Ascending aorta (tissue), 2 donors: Measurements from ENCODE around the gene ETV2. TPM values are rescaled to one million over a fixed set of nuclear protein-coding genes. Genes with fewer than 3 reads are reported as not detected.

ENCODE experiments used
- DNase-seq, 2 donors: peaks; one replicate each; pipeline ENCODE4 v3.0.0-alpha.2; 2019; ENCODE audit warnings: low spot score in 2 of 2
- H3K27ac ChIP-seq, 2 donors: fragments of 200-600 bp; sonication (generic); one replicate each; pipeline ENCODE4 v1.5.1; 2016 to 2017; ENCODE audit warnings: mild to moderate bottlenecking in 1 of 2
- H3K27me3 ChIP-seq: fragments of 200-600 bp; sonication (generic); one replicate; pipeline ENCODE4 v1.5.1; 2017
- H3K36me3 ChIP-seq, 2 donors: fragments of 200-600 bp; sonication (generic); one replicate each; pipeline ENCODE4 v1.5.1; 2016
- H3K4me1 ChIP-seq, 2 donors: fragments of 200-600 bp; sonication (generic); one replicate each; pipeline ENCODE4 v1.5.1; 2016 to 2017; ENCODE audit warnings: mild to moderate bottlenecking in 1 of 2
- H3K4me3 ChIP-seq, 2 donors: fragments of 200-600 bp; sonication (generic); one replicate each; pipeline ENCODE4 v1.5.1; 2016 to 2017; ENCODE audit warnings: mild to moderate bottlenecking in 1 of 2
- H3K9me3 ChIP-seq, 2 donors: fragments of 200-600 bp; sonication (generic); one replicate each; pipeline ENCODE4 v1.5.1; 2016
- intact Hi-C: fragments of 100-400 bp; cut with DNase I; formaldehyde crosslinking; loops from one replicate; pipeline ENCODE4 v1.15.1; 2023
- total RNA-seq: library from RNA; depleted of rRNA; stranded (reverse); fragments of >200 nt; gene quantifications from one replicate; pipeline ENCODE4 v1.1.0, GENCODE V29; 2016
- TF ChIP-seq, protein P1 (sequence below), 3 experiments: fragments of 200-600 bp in 2 of 3; fragments of 450-650 bp in 1 of 3; sonication (generic) in 2 of 3; IDR thresholded peaks; one replicate each; pipeline ENCODE4 v1.5.1; 2016 to 2019; ENCODE audit warnings: antibody characterized with exemption in 3 of 3, mild to moderate bottlenecking in 1 of 3, moderate library complexity in 1 of 3

The ETV2 gene
- total RNA-seq, 1 donor from 2014 or later = 4.8 TPM

GRCh38 chr19:35629332-35629633, 12.3 kb upstream of the ETV2 start:
- Histone ChIP-seq H3K27ac (peak overlapping the region; percentile 73 to 90), H3K4me1 (peaks cover 5 to 10% of the 10 kb centered on the region in 2 donors), H3K36me3 (peaks cover 35 to 38% of the 10 kb centered on the region in 2 donors), H3K9me3 (no peaks in the 10 kb centered on the region), H3K4me3 (peak overlapping the region; percentile 74 to 97), H3K27me3 (no peaks in the 10 kb centered on the region)
- TF ChIP-seq, protein P1, sequence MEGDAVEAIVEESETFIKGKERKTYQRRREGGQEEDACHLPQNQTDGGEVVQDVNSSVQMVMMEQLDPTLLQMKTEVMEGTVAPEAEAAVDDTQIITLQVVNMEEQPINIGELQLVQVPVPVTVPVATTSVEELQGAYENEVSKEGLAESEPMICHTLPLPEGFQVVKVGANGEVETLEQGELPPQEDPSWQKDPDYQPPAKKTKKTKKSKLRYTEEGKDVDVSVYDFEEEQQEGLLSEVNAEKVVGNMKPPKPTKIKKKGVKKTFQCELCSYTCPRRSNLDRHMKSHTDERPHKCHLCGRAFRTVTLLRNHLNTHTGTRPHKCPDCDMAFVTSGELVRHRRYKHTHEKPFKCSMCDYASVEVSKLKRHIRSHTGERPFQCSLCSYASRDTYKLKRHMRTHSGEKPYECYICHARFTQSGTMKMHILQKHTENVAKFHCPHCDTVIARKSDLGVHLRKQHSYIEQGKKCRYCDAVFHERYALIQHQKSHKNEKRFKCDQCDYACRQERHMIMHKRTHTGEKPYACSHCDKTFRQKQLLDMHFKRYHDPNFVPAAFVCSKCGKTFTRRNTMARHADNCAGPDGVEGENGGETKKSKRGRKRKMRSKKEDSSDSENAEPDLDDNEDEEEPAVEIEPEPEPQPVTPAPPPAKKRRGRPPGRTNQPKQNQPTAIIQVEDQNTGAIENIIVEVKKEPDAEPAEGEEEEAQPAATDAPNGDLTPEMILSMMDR (IDR thresholded peaks at IDR 0.05) = no peak
- no peak for DNase-seq
- intact Hi-C loops = loop anchor here (1.0 to 5.0 kb wide), 2 partner anchors 84 to 128 kb away; partner anchors contain the start of genes HSPB6, PROSER3 and TMEM147

- TF ChIP-seq, protein P1 (IDR thresholded peaks at IDR 0.05) = no peak
- peaks cover 74% of the 10 kb centered on the region in 2 donors for H3K36me3 ChIP-seq
- peaks cover 5 to 7% of the 10 kb centered on the region in 2 donors for H3K4me1 ChIP-seq
- no peak for DNase-seq
- no peaks in the 10 kb centered on the region for H3K27me3 ChIP-seq
- H3K27ac ChIP-seq = no peak overlapping the region
- intact Hi-C loops = no loop called here
- H3K4me3 ChIP-seq = no peak overlapping the region
- no peaks in the 10 kb centered on the region for H3K9me3 ChIP-seq
Observed at GRCh38 chr19:35633727-35634440, 7.7 kb upstream of the ETV2 start.

DNA sequence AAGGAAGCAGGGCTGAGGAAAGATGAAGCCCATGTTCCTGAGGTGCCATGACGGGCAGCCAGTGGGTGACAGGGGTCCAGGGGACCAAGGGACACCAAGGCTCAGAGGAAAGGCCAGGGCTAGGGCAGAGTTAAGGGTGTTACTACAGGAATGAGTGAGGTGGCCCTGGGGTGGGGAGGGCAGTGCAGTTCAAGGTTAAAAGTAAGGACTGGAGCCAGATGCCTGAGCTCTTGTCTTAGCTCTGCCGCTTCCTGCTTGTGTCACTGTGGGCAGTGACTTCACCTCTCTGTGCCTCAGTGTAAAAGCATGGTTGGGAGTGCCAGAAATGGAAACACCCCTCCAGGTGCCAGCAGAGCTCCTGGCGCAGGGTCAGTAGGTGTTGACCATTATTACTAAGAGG, 4.9 kb upstream of the ETV2 start:
- Histone ChIP-seq H3K27me3 (no peaks in the 10 kb centered on the region), H3K4me1 (peaks cover 0 to under 1% of the 10 kb centered on the region in 2 donors), H3K27ac (no peak overlapping the region), H3K36me3 (peaks cover 62 to 66% of the 10 kb centered on the region in 2 donors), H3K9me3 (no peaks in the 10 kb centered on the region), H3K4me3 (no peak overlapping the region)
- no peak for DNase-seq
- TF ChIP-seq, protein P1 (IDR thresholded peaks at IDR 0.05) = no peak
- intact Hi-C loops = no loop called here

GRCh38 chr19:35637165-35637564, 4.4 kb upstream of the ETV2 start:
- H3K9me3 ChIP-seq = no peaks in the 10 kb centered on the region
- no peak overlapping the region for H3K4me3 ChIP-seq
- no peak overlapping the region for H3K27ac ChIP-seq
- intact Hi-C loops = no loop called here
- H3K4me1 ChIP-seq = peaks cover 0 to 5% of the 10 kb centered on the region in 2 donors
- peaks cover 57 to 60% of the 10 kb centered on the region in 2 donors for H3K36me3 ChIP-seq
- no peaks in the 10 kb centered on the region for H3K27me3 ChIP-seq
- TF ChIP-seq, protein P1 (IDR thresholded peaks at IDR 0.05) = no peak
- no peak for DNase-seq

- Histone ChIP-seq H3K4me1 (peaks cover 0 to 8% of the 10 kb centered on the region in 2 donors), H3K27ac (no peak overlapping the region), H3K9me3 (no peaks in the 10 kb centered on the region), H3K27me3 (no peaks in the 10 kb centered on the region), H3K4me3 (no peak overlapping the region), H3K36me3 (peaks cover 36 to 39% of the 10 kb centered on the region in 2 donors)
- intact Hi-C loops = no loop called here
- DNase-seq = no peak
- TF ChIP-seq, protein P1 (IDR thresholded peaks at IDR 0.05) = no peak
Observed at GRCh38 chr19:35639321-35639639, 2.3 kb upstream of the ETV2 start.
